22Rv1 (cell line): ENCODE results near the gene EPC1.

ENCODE experiments used
- ZFX ChIP-seq: fragments of 450-650 bp; IDR thresholded peaks from 2 replicates; pipeline ENCODE4 v1.6.1; 2017; ENCODE audit warnings: antibody characterized with exemption, borderline replicate concordance
- TF ChIP-seq, protein P1 (sequence below): fragments of 450-650 bp; IDR thresholded peaks from 2 replicates; pipeline ENCODE4 v1.5.1; 2017; ENCODE audit warnings: mild to moderate bottlenecking

DNA sequence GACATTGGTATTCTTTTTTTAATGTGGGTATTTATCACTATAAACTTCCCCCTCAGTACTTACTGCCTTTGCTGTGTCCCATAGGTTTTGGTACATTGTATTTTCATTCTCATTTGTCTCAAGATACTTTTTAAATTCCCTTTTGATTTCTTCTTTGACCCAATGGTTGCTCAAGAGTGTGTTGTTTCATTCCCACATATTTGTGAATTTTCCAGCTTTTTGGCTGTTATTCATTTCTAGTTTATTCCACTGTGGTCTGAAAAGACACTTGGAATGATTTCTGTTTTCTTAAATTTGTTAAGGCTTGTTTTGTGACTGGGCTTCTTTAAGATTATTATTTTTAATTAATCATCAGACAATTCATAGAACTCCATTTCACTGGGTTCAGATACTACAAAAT is 105.0 kb downstream of the EPC1 start:
- TF ChIP-seq, protein P1, sequence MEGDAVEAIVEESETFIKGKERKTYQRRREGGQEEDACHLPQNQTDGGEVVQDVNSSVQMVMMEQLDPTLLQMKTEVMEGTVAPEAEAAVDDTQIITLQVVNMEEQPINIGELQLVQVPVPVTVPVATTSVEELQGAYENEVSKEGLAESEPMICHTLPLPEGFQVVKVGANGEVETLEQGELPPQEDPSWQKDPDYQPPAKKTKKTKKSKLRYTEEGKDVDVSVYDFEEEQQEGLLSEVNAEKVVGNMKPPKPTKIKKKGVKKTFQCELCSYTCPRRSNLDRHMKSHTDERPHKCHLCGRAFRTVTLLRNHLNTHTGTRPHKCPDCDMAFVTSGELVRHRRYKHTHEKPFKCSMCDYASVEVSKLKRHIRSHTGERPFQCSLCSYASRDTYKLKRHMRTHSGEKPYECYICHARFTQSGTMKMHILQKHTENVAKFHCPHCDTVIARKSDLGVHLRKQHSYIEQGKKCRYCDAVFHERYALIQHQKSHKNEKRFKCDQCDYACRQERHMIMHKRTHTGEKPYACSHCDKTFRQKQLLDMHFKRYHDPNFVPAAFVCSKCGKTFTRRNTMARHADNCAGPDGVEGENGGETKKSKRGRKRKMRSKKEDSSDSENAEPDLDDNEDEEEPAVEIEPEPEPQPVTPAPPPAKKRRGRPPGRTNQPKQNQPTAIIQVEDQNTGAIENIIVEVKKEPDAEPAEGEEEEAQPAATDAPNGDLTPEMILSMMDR = no peak
- TF ChIP-seq ZFX = no peak
